H9 (cell line): ENCODE data around the gene CDH1. TPM values are rescaled to one million over a fixed set of nuclear protein-coding genes. Genes with fewer than 3 reads are reported as not detected.

Source experiments
- DNase-seq: peaks from one replicate; pipeline ENCODE4 v3.0.0-alpha.2; 2017
- H2AFZ ChIP-seq: one replicate; pipeline ENCODE4 v1.6.1; 2013; ENCODE audit warnings: mild to moderate bottlenecking, low read length, control low read depth, moderate library complexity
- H2AK5ac ChIP-seq: 2 replicates; pipeline ENCODE4 v1.6.1; 2013; ENCODE audit warnings: low read length, control low read depth, mixed read lengths; ENCODE audit not compliant: insufficient read length
- H2BK120ac ChIP-seq: one replicate; pipeline ENCODE4 v1.6.1; 2013; ENCODE audit warnings: low read depth, mild to moderate bottlenecking, low read length, control low read depth, inconsistent platforms; ENCODE audit not compliant: poor library complexity, severe bottlenecking
- H2BK12ac ChIP-seq: 2 replicates; pipeline ENCODE4 v1.6.1; 2013; ENCODE audit warnings: low read length, control low read depth, mixed read lengths, low read depth; ENCODE audit not compliant: insufficient read length
- H2BK15ac ChIP-seq: 2 replicates; pipeline ENCODE4 v1.6.1; 2013; ENCODE audit warnings: low read depth, low read length, control low read depth
- H2BK20ac ChIP-seq: one replicate; pipeline ENCODE4 v1.6.1; 2013; ENCODE audit warnings: low read depth, mild to moderate bottlenecking, low read length, control low read depth, inconsistent platforms; ENCODE audit not compliant: poor library complexity, severe bottlenecking
- H2BK5ac ChIP-seq: 2 replicates; pipeline ENCODE4 v1.6.1; 2013; ENCODE audit warnings: low read length, control low read depth, mixed read lengths; ENCODE audit not compliant: insufficient read length
- H3K14ac ChIP-seq: 2 replicates; pipeline ENCODE4 v1.6.1; 2013; ENCODE audit warnings: low read length, control low read depth; ENCODE audit not compliant: insufficient read depth
- H3K18ac ChIP-seq: 2 replicates; pipeline ENCODE4 v1.6.1; 2013; ENCODE audit warnings: low read depth, mild to moderate bottlenecking, mixed read lengths, low read length, control low read depth; ENCODE audit not compliant: insufficient read length
- H3K23ac ChIP-seq: 2 replicates; pipeline ENCODE4 v1.6.1; 2013; ENCODE audit warnings: low read length, control low read depth, mixed read lengths, low read depth; ENCODE audit not compliant: insufficient read length
- H3K23me2 ChIP-seq: 2 replicates; pipeline ENCODE4 v1.6.1; 2013; ENCODE audit warnings: low read depth, mild to moderate bottlenecking, mixed read lengths, low read length, control low read depth; ENCODE audit not compliant: insufficient read length, poor library complexity, severe bottlenecking
- H3K27ac ChIP-seq: 2 replicates; pipeline ENCODE4 v1.5.1; 2013; ENCODE audit warnings: low read length, control low read depth, mixed read lengths, low read depth; ENCODE audit not compliant: insufficient read length
- H3K27me3 ChIP-seq: 2 replicates; pipeline ENCODE4 v1.6.1; 2013; ENCODE audit warnings: low read length, control low read depth, inconsistent platforms; ENCODE audit not compliant: insufficient read depth
- H3K4ac ChIP-seq: 2 replicates; pipeline ENCODE4 v1.6.1; 2013; ENCODE audit warnings: low read depth, mild to moderate bottlenecking, control low read depth, inconsistent platforms, low read length, moderate library complexity
- H3K4me1 ChIP-seq: 2 replicates; pipeline ENCODE4 v1.6.1; 2013; ENCODE audit warnings: low read length, control low read depth, inconsistent platforms; ENCODE audit not compliant: insufficient read depth
- H3K4me2 ChIP-seq: 2 replicates; pipeline ENCODE4 v1.6.1; 2013; ENCODE audit warnings: low read length, control low read depth, mixed read lengths; ENCODE audit not compliant: insufficient read length, insufficient read depth
- H3K56ac ChIP-seq: 2 replicates; pipeline ENCODE4 v1.6.1; 2013; ENCODE audit warnings: low read depth, mild to moderate bottlenecking, mixed read lengths, low read length, control low read depth; ENCODE audit not compliant: insufficient read length
- H3K79me1 ChIP-seq: 2 replicates; pipeline ENCODE4 v1.6.1; 2013; ENCODE audit warnings: low read depth, mild to moderate bottlenecking, moderate library complexity, low read length, control low read depth, inconsistent platforms; ENCODE audit not compliant: insufficient read depth, poor library complexity, severe bottlenecking
- H3K79me2 ChIP-seq: 2 replicates; pipeline ENCODE4 v1.6.1; 2013; ENCODE audit warnings: low read length, control low read depth, inconsistent platforms; ENCODE audit not compliant: insufficient read depth
- H3K9ac ChIP-seq: 2 replicates; pipeline ENCODE4 v1.6.1; 2013; ENCODE audit warnings: low read length, control low read depth, mixed read lengths; ENCODE audit not compliant: insufficient read length; ENCODE audit errors: extremely low read depth
- H3K9me3 ChIP-seq: one replicate; pipeline ENCODE4 v1.6.1; 2013; ENCODE audit warnings: low read depth, low read length, inconsistent platforms; ENCODE audit not compliant: control insufficient read depth
- H3T11ph ChIP-seq: one replicate; pipeline ENCODE4 v1.6.1; 2013; ENCODE audit warnings: mild to moderate bottlenecking, low read length, control low read depth, inconsistent platforms
- H4K20me1 ChIP-seq: one replicate; pipeline ENCODE4 v1.6.1; 2013; ENCODE audit not compliant: control insufficient read depth, insufficient read length, insufficient read depth
- H4K5ac ChIP-seq: 2 replicates; pipeline ENCODE4 v1.6.1; 2013; ENCODE audit warnings: low read depth, mild to moderate bottlenecking, mixed read lengths, low read length, control low read depth; ENCODE audit not compliant: insufficient read length
- H4K8ac ChIP-seq: replicated peaks from 2 replicates; pipeline ENCODE4 v1.6.1; 2013; ENCODE audit warnings: low read length, control low read depth, mixed read lengths, low read depth; ENCODE audit not compliant: insufficient read length
- H4K91ac ChIP-seq: 2 replicates; pipeline ENCODE4 v1.6.1; 2013; ENCODE audit warnings: low read depth, mild to moderate bottlenecking, moderate library complexity, mixed read lengths, low read length, control low read depth; ENCODE audit not compliant: insufficient read length
- H3K27ac Mint-ChIP-seq, 3 experiments: 2 replicates in 2 of 3; 3 replicates in 1 of 3; pipeline ENCODE4 v1.8.0; 2020 to 2021; ENCODE audit warnings: mixed read lengths in 3 of 3, mild to moderate bottlenecking in 1 of 3, moderate library complexity in 1 of 3
- H3K27me3 Mint-ChIP-seq: 2 replicates; pipeline ENCODE4 v1.8.0; 2021; ENCODE audit warnings: low read depth, mild to moderate bottlenecking, moderate library complexity, mixed read lengths
- H3K36me3 Mint-ChIP-seq, 3 experiments: 2 replicates in 2 of 3; 3 replicates in 1 of 3; pipeline ENCODE4 v1.8.0; 2020 to 2021; ENCODE audit warnings: low read depth in 3 of 3, mixed read lengths in 3 of 3; ENCODE audit not compliant: insufficient read depth in 1 of 3
- H3K4me1 Mint-ChIP-seq, 2 experiments: 2 replicates each; pipeline ENCODE4 v1.8.0; 2020; ENCODE audit warnings: mixed read lengths in 2 of 2
- H3K4me3 Mint-ChIP-seq, 2 experiments: 2 replicates in 1 of 2; 3 replicates in 1 of 2; pipeline ENCODE4 v1.8.0; 2020 to 2021; ENCODE audit warnings: mild to moderate bottlenecking in 2 of 2, mixed read lengths in 2 of 2, moderate library complexity in 1 of 2
- H3K9me3 Mint-ChIP-seq, 2 experiments: 2 replicates in 1 of 2; 3 replicates in 1 of 2; pipeline ENCODE4 v1.8.0; 2020; ENCODE audit warnings: mild to moderate bottlenecking in 2 of 2, mixed read lengths in 2 of 2, moderate library complexity in 1 of 2
- WGBS: extraction: QIAGEN DNeasy Blood & Tissue Kit; methylation state at CpG from one replicate; pipeline ENCODE4 v1.1.7; 2013; ENCODE audit warnings: missing lambda C conversion rate, low lambda C conversion rate, mixed read lengths; ENCODE audit not compliant: insufficient read length; ENCODE audit errors: extremely low coverage; 5-methylcytosine and 5-hydroxymethylcytosine counted together
- total RNA-seq: library from RNA; stranded (reverse); gene quantifications from 2 replicates; pipeline ENCODE4 v1.2.1, GENCODE V29; 2021
- TF ChIP-seq, protein P1 (sequence below): fragments of 200-600 bp; sonication (generic); conservative IDR thresholded peaks from 3 replicates; pipeline ENCODE4 v1.8.0; 2021; ENCODE audit warnings: antibody characterized with exemption, mild to moderate bottlenecking

CDH1 gene
- total RNA-seq, 1 experiment from 2014 or later = 237 TPM

DNA sequence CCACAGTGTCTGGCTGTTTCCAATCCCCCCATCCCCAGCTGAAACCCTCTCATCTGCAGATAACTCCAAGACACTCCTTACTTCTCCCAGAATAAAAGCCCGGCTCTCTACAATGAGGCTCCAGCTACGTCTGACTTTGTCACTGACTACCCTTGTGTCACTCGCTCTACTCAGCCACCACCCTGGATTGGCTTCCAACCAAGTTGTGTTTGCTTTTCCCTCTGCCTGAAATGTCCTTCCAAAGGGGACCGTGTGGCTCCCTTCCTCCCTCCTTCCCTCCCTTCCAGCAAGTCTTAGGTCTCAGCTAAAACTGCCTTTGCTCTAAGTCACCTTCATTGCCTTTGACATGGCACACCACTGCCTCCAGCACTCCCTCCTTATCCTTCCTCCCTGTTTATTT, 42.8 kb downstream of the CDH1 start:
- no peak overlapping the region for H3K18ac ChIP-seq
- no peaks in the 10 kb centered on the region for H3K79me2 ChIP-seq
- H3K4me1 ChIP-seq = peaks cover 16% of the 10 kb centered on the region; the same call in 1 of the 2 replicates
- no peaks in the 10 kb centered on the region for H4K20me1 ChIP-seq
- TF ChIP-seq, protein P1, sequence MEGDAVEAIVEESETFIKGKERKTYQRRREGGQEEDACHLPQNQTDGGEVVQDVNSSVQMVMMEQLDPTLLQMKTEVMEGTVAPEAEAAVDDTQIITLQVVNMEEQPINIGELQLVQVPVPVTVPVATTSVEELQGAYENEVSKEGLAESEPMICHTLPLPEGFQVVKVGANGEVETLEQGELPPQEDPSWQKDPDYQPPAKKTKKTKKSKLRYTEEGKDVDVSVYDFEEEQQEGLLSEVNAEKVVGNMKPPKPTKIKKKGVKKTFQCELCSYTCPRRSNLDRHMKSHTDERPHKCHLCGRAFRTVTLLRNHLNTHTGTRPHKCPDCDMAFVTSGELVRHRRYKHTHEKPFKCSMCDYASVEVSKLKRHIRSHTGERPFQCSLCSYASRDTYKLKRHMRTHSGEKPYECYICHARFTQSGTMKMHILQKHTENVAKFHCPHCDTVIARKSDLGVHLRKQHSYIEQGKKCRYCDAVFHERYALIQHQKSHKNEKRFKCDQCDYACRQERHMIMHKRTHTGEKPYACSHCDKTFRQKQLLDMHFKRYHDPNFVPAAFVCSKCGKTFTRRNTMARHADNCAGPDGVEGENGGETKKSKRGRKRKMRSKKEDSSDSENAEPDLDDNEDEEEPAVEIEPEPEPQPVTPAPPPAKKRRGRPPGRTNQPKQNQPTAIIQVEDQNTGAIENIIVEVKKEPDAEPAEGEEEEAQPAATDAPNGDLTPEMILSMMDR = no peak
- H3K79me1 ChIP-seq = no peaks in the 10 kb centered on the region
- H3K56ac ChIP-seq = no peak overlapping the region
- no peaks in the 10 kb centered on the region for H3K27me3 Mint-ChIP-seq
- H3K27me3 ChIP-seq = no peaks in the 10 kb centered on the region
- no peak overlapping the region for H2BK20ac ChIP-seq
- H2AK5ac ChIP-seq = no peak overlapping the region
- no peak overlapping the region for H3K14ac ChIP-seq
- peak overlapping the region; percentile 91 to 99 (median 94); a peak in 6 of 7 replicates for H3K27ac Mint-ChIP-seq
- H3K4me1 Mint-ChIP-seq = peaks cover 46 to 53% of the 10 kb centered on the region in 2 experiments
- no peak overlapping the region for H3K27ac ChIP-seq
- no peak overlapping the region for H4K8ac ChIP-seq
- peak overlapping the region in 1 of 2 experiments; percentile 34; a peak in 2 of 5 replicates for H3K4me3 Mint-ChIP-seq
- no peaks in the 10 kb centered on the region for H3K9me3 ChIP-seq
- H3K23ac ChIP-seq = no peak overlapping the region
- H2BK5ac ChIP-seq = no peak overlapping the region
- H2BK120ac ChIP-seq = no peak overlapping the region
- H3K9me3 Mint-ChIP-seq = no peaks in the 10 kb centered on the region
- no peak overlapping the region for H4K91ac ChIP-seq
- peak overlapping the region; percentile 42 for H2BK12ac ChIP-seq
- no peak for DNase-seq
- no peak overlapping the region for H3K9ac ChIP-seq
- H2BK15ac ChIP-seq = no peak overlapping the region
- no peak overlapping the region for H4K5ac ChIP-seq
- no peak overlapping the region for H2AFZ ChIP-seq
- no peak overlapping the region for H3T11ph ChIP-seq
- H3K4me2 ChIP-seq = no peak overlapping the region
- no CpG with 5 or more reads among the region's 4 CpGs for WGBS
- H3K36me3 Mint-ChIP-seq = peaks cover 3 to 35% (median 34%) of the 10 kb centered on the region in 3 experiments
- H3K4ac ChIP-seq = no peak overlapping the region
- H3K23me2 ChIP-seq = no peaks in the 10 kb centered on the region
